ENCODE measurements around the gene EFCAB9.

Gene EFCAB9

GRCh38 chr5:172159016-172159415 is 35.0 kb upstream of the EFCAB9 start:
- no peak for TF ChIP-seq CTCF (IDR thresholded peaks at IDR 0.05; ENCODE audit: low read depth, low read length)

GRCh38 chr5:172160506-172160905 is 33.5 kb upstream of the EFCAB9 start:
- DNase-seq (ENCODE audit: extremely low read depth, low read depth): no peak
- no peak for TF ChIP-seq CTCF (IDR thresholded peaks at IDR 0.05; ENCODE audit: low read depth, low read length)

More at GRCh38 chr5:172159016-172159415, 35.0 kb upstream of the EFCAB9 start:
- no peak for DNase-seq (ENCODE audit: extremely low read depth, low read depth)

GRCh38 chr5:172162323-172162986 is 31.5 kb upstream of the EFCAB9 start:
- no peak for DNase-seq (ENCODE audit: extremely low read depth, low read depth)
- peak; percentile 16 for TF ChIP-seq CTCF (IDR thresholded peaks at IDR 0.05; ENCODE audit: low read depth, low read length)

GRCh38 chr5:172162987-172163343 is 31.0 kb upstream of the EFCAB9 start:
- DNase-seq (ENCODE audit: extremely low read depth, low read depth): no peak
- no peak for TF ChIP-seq CTCF (IDR thresholded peaks at IDR 0.05; ENCODE audit: low read depth, low read length)

GRCh38 chr5:172163346-172163745 is 30.6 kb upstream of the EFCAB9 start:
- TF ChIP-seq CTCF (IDR thresholded peaks at IDR 0.05; ENCODE audit: low read depth, low read length): no peak
- no peak for DNase-seq (ENCODE audit: extremely low read depth, low read depth)

- TF ChIP-seq CTCF (IDR thresholded peaks at IDR 0.05; ENCODE audit: low read depth, low read length): no peak
- no peak for DNase-seq (ENCODE audit: extremely low read depth, low read depth)
Measured at GRCh38 chr5:172164769-172165212, 29.2 kb upstream of the EFCAB9 start.

- DNase-seq (ENCODE audit: extremely low read depth, low read depth): no peak
- no peak for TF ChIP-seq CTCF (IDR thresholded peaks at IDR 0.05; ENCODE audit: low read depth, low read length)
Measured at GRCh38 chr5:172165465-172165864, 28.5 kb upstream of the EFCAB9 start.
